HepG2 (cell line): ENCODE results near the gene HSPA1B. TPM values are rescaled to one million over a fixed set of nuclear protein-coding genes. Genes with fewer than 3 reads are reported as not detected.

Experiments
- ATAC-seq: fragments of 200-7000 bp; cut with Tn5 transposase; 3 replicates; pipeline ENCODE4 v1.9.1; 2020; ENCODE audit warnings: mild to moderate bottlenecking, moderate library complexity
- BruUV-seq: library from RNA; stranded (reverse); fragments of 400-500 nt; replicated peaks from 2 replicates; lab custom pipeline; 2021; lab: Mats Ljungman, UMichigan
- CTCF ChIA-PET: fragments of 300-600 bp; formaldehyde crosslinking; extraction: SDS; loops from one replicate; lab custom pipeline; 2021; ENCODE audit warnings: low total read pairs, inconsistent platforms, low intra/inter-chr PET ratio; lab: Yijun Ruan, JAX
- POLR2A ChIA-PET: fragments of 350-600 bp; sonication (Branson Sonifier 250); formaldehyde crosslinking; loops from one replicate; lab custom pipeline; 2020; ENCODE audit warnings: antibody characterized with exemption, inconsistent platforms; lab: Yijun Ruan, JAX
- DNase-seq: peaks from one replicate; pipeline ENCODE4 v3.0.0-alpha.2; 2015; ENCODE audit warnings: low spot score
- FAIRE-seq: peaks from 3 replicates; lab custom pipeline; 2011; peaks lifted over from hg19 to GRCh38; lab: Jason Lieb, UNC
- H2AFZ ChIP-seq: one replicate; pipeline ENCODE4 v1.6.1; 2011; ENCODE audit warnings: low read length, inconsistent platforms
- H3K27ac ChIP-seq: fragments of 300-600 bp; 3 replicates; pipeline ENCODE4 v1.8.0; 2011; ENCODE audit warnings: mixed run types, mild to moderate bottlenecking, mixed read lengths, low read length, inconsistent platforms; ENCODE audit not compliant: insufficient read depth; ENCODE audit errors: extremely low read length
- H3K27me3 ChIP-seq, 2 experiments: fragments of 200-600 bp in 1 of 2; 2 replicates in 1 of 2; 3 replicates in 1 of 2; pipeline versions ENCODE4 v1.6.0 to v1.8.0; 2011; ENCODE audit warnings: low read length in 2 of 2, mild to moderate bottlenecking in 2 of 2, moderate library complexity in 2 of 2, inconsistent platforms in 1 of 2; ENCODE audit not compliant: insufficient read depth in 2 of 2, control insufficient read depth in 1 of 2
- H3K36me3 ChIP-seq, 2 experiments: fragments of 200-600 bp in 1 of 2; replicated peaks in 1 of 2; 2 replicates in 1 of 2; 3 replicates in 1 of 2; pipeline versions ENCODE4 v1.5.1 to v1.8.0; 2011; ENCODE audit warnings: low read length in 2 of 2, inconsistent platforms in 1 of 2; ENCODE audit not compliant: insufficient read depth in 2 of 2, control insufficient read depth in 1 of 2
- H3K4me1 ChIP-seq: 2 replicates; pipeline ENCODE4 v1.5.1; 2012; ENCODE audit warnings: low read length, inconsistent platforms; ENCODE audit not compliant: insufficient read depth
- H3K4me2 ChIP-seq: 2 replicates; pipeline ENCODE4 v1.6.0; 2011; ENCODE audit warnings: low read depth, low read length, inconsistent platforms
- H3K4me3 ChIP-seq, 3 experiments: fragments of 200-600 bp in 1 of 3; sonication (generic), shearing (Covaris generic) in 1 of 3; replicated peaks in 1 of 3; 2 replicates each; pipeline ENCODE4 v1.5.1; 2011 to 2016; ENCODE audit warnings: low read length in 3 of 3, inconsistent platforms in 2 of 3, low read depth in 2 of 3, mild to moderate bottlenecking in 2 of 3, control low read depth in 1 of 3, mixed read lengths in 1 of 3; ENCODE audit not compliant: insufficient read depth in 1 of 3
- H3K79me2 ChIP-seq: one replicate; pipeline ENCODE4 v1.6.1; 2011; ENCODE audit warnings: low read length, inconsistent platforms; ENCODE audit not compliant: insufficient read depth
- H3K9ac ChIP-seq: 2 replicates; pipeline ENCODE4 v1.6.0; 2011; ENCODE audit warnings: mild to moderate bottlenecking, low read depth, low read length, inconsistent platforms; ENCODE audit not compliant: insufficient read depth
- H3K9me3 ChIP-seq: 2 replicates; pipeline ENCODE4 v1.5.1; 2012; ENCODE audit warnings: mild to moderate bottlenecking, low read length
- H4K20me1 ChIP-seq: 2 replicates; pipeline ENCODE4 v1.6.0; 2011; ENCODE audit warnings: inconsistent platforms, mild to moderate bottlenecking, low read length, moderate library complexity; ENCODE audit not compliant: insufficient read depth
- AGO2 ChIP-seq: fragments of 200-400 bp; formaldehyde crosslinking; optimal IDR thresholded peaks from 2 replicates; pipeline ENCODE3; 2017; ENCODE audit warnings: mild to moderate bottlenecking, low read depth, low read length, moderate library complexity
- AHR ChIP-seq: IDR thresholded peaks from 2 replicates; pipeline ENCODE4 v1.6.1; 2018; ENCODE audit warnings: missing genetic modification reagents, missing compliant biosample characterization
- ARID4A ChIP-seq: sonication (generic); formaldehyde crosslinking; IDR thresholded peaks from 2 replicates; pipeline ENCODE4 v1.5.0; 2020; ENCODE audit warnings: mild to moderate bottlenecking, missing genetic modification reagents, borderline replicate concordance
- HDAC6 ChIP-seq: fragments of 200-600 bp; sonication (generic); IDR thresholded peaks from 2 replicates; pipeline ENCODE4 v1.7.0; 2017; ENCODE audit warnings: mild to moderate bottlenecking, antibody characterized with exemption, low read length, low read depth
- NR2C2 ChIP-seq: sonication (generic); formaldehyde crosslinking; IDR thresholded peaks from 2 replicates; pipeline ENCODE4 v1.4.0; 2020; ENCODE audit warnings: missing genetic modification reagents, mild to moderate bottlenecking, moderate library complexity, borderline replicate concordance
- NR2F6 ChIP-seq, 2 experiments: IDR thresholded peaks; 2 replicates each; pipeline ENCODE4 v1.6.1; 2016; ENCODE audit warnings: antibody characterized with exemption in 1 of 2, mild to moderate bottlenecking in 1 of 2
- PRPF4 ChIP-seq: fragments of 200-400 bp; formaldehyde crosslinking; IDR thresholded peaks from 2 replicates; pipeline ENCODE4 v1.6.1; 2016; ENCODE audit warnings: low read length, low read depth; ENCODE audit not compliant: poor library complexity, severe bottlenecking
- RBFOX2 ChIP-seq: fragments of 200-400 bp; formaldehyde crosslinking; IDR thresholded peaks from 2 replicates; pipeline ENCODE4 v1.6.1; 2017; ENCODE audit warnings: low read depth, mild to moderate bottlenecking, low read length
- TBX3 ChIP-seq: fragments of 450-650 bp; IDR thresholded peaks from 2 replicates; pipeline ENCODE4 v1.6.1; 2017; ENCODE audit warnings: antibody characterized with exemption, mild to moderate bottlenecking, inconsistent platforms, borderline replicate concordance
- UBTF ChIP-seq: sonication (generic); formaldehyde crosslinking; IDR thresholded peaks from 2 replicates; pipeline ENCODE4 v1.4.0; 2020; ENCODE audit warnings: mild to moderate bottlenecking, missing genetic modification reagents
- ZBTB3 ChIP-seq: sonication (generic); formaldehyde crosslinking; IDR thresholded peaks from 2 replicates; pipeline ENCODE4 v1.4.0; 2020; ENCODE audit warnings: low read depth, mild to moderate bottlenecking, moderate library complexity, missing genetic modification reagents, borderline replicate concordance
- ZFP90 ChIP-seq: sonication (generic); formaldehyde crosslinking; IDR thresholded peaks from 2 replicates; pipeline ENCODE4 v1.8.0; 2022; ENCODE audit warnings: missing genetic modification reagents, mild to moderate bottlenecking, inconsistent platforms, borderline replicate concordance
- ZMAT5 ChIP-seq: sonication (generic); formaldehyde crosslinking; IDR thresholded peaks from 2 replicates; pipeline ENCODE4 v1.5.0; 2020; ENCODE audit warnings: mild to moderate bottlenecking, low read depth, missing genetic modification reagents, borderline replicate concordance
- ZNF75D ChIP-seq: sonication (generic); formaldehyde crosslinking; IDR thresholded peaks from 2 replicates; pipeline ENCODE4 v1.8.1; 2023; ENCODE audit warnings: missing genetic modification reagents, mild to moderate bottlenecking, borderline replicate concordance
- WGBS: methylation state at CpG from one replicate; pipeline ENCODE4 v1.1.6; 2017; ENCODE audit warnings: low lambda C conversion rate; 5-methylcytosine and 5-hydroxymethylcytosine counted together
- in situ Hi-C: cut with HindIII; loops from 2 replicates; pipeline ENCODE4 v1.10.0; 2017; ENCODE audit warnings: low pct_unique_long_range_greater_than_20kb; ENCODE audit not compliant: extremely low pct_ligation_motif_present
- intact Hi-C: fragments of 100-400 bp; cut with micrococcal nuclease; formaldehyde crosslinking; loops from one replicate; pipeline ENCODE4 v1.10.0; 2022; ENCODE audit not compliant: unreplicated experiment
- polyA plus RNA-seq, 8 experiments: library from polyadenylated mRNA; depleted of rRNA in 3 of 8; stranded (reverse) in 7 of 8; unstranded in 1 of 8; fragments of >200 nt; fragmentation: Illumina TruSeq in 4 of 8; extraction: Trizol in 4 of 8; gene quantifications; 2 replicates each; pipeline versions ENCODE4 v1.2.1 to v1.2.3, GENCODE V29; 2011 to 2016; ENCODE audit warnings: low read depth in 4 of 8, missing spikeins in 1 of 8, mixed read lengths in 1 of 8; ENCODE audit not compliant: insufficient read depth in 1 of 8
- total RNA-seq, 5 experiments: library from RNA; depleted of rRNA; stranded (reverse); fragments of >200 nt; fragmentation: Illumina TruSeq; extraction: Trizol; gene quantifications; 2 replicates each; pipeline ENCODE4 v1.2.3, GENCODE V29; 2016; ENCODE audit warnings: low read depth in 1 of 5

HSPA1B gene
- total and polyA plus RNA-seq, 2 of the 13 experiments (the other 11 are each of a cell fraction or from before 2014, with no cell fraction given), result 26.0 to 186 TPM

- intact Hi-C loops, result no loop called here
- Histone ChIP-seq H3K27me3 (no peaks in the 10 kb centered on the region), H3K9ac (no peak overlapping the region), H3K27ac (no peak overlapping the region), H3K4me1 (peaks cover 29% of the 10 kb centered on the region), H2AFZ (no peak overlapping the region), H3K79me2 (no peaks in the 10 kb centered on the region), H4K20me1 (no peaks in the 10 kb centered on the region), H3K36me3 (peaks cover 50 to 61% of the 10 kb centered on the region in 2 experiments), H3K9me3 (no peaks in the 10 kb centered on the region), H3K4me3 (no peak overlapping the region), H3K4me2 (no peak overlapping the region)
- POLR2A ChIA-PET, result interaction anchor here (0.9 to 1.7 kb wide), 3 partner anchors 14 to 25 kb away, joined by 3 to 5 read pairs (median 4); partner anchors contain the start of genes LSM2 and VARS1
- no TSS peak for BruUV-seq
- in situ Hi-C loops, result no loop called here
- 98% methylated on average over 21 of the region's 23 CpGs for WGBS
- FAIRE-seq (no peak), DNase-seq (no peak), ATAC-seq (no peak)
- CTCF ChIA-PET, result no interaction called here
- TF ChIP-seq NR2C2 (CRISPR knock-in tag) (peak; percentile 35; the same call in 1 of the 2 replicates), ZNF75D (no peak), AGO2 (peak; percentile 12), RBFOX2 (peak; percentile 50; the same call in 1 of the 2 replicates), PRPF4 (no peak), UBTF (no peak), ZMAT5 (no peak), HDAC6 (no peak), ARID4A (CRISPR knock-in tag) (0 out of 2 replicates have a peak, but pooled peaks have one; percentile 10), AHR (CRISPR knock-in tag) (no peak), NR2F6 (IDR thresholded peaks at IDR 0.05) (peak; percentile 26; the same call in 1 of the 2 replicates), NR2F6 (CRISPR knock-in tag; IDR thresholded peaks at IDR 0.05) (no peak), ZBTB3 (CRISPR knock-in tag) (no peak), TBX3 (no peak), ZFP90 (CRISPR knock-in tag) (no peak)
These were observed 46.1 kb upstream of the HSPA1B start for GRCh38 chr6:31781244-31782125.
